Bone marrow (tissue), 2 donors: ENCODE measurements around the gene PLCD3.
"Not testable (repeated sequence)": the region's sequence is repeated elsewhere in the genome, so short reads cannot be mapped to it uniquely, and the experiment has no call there.

Source experiments
- DNase-seq, 2 donors: peaks; one replicate each; lab custom pipeline; 2025; lab: John Stamatoyannopoulos, UW

Gene PLCD3

DNA sequence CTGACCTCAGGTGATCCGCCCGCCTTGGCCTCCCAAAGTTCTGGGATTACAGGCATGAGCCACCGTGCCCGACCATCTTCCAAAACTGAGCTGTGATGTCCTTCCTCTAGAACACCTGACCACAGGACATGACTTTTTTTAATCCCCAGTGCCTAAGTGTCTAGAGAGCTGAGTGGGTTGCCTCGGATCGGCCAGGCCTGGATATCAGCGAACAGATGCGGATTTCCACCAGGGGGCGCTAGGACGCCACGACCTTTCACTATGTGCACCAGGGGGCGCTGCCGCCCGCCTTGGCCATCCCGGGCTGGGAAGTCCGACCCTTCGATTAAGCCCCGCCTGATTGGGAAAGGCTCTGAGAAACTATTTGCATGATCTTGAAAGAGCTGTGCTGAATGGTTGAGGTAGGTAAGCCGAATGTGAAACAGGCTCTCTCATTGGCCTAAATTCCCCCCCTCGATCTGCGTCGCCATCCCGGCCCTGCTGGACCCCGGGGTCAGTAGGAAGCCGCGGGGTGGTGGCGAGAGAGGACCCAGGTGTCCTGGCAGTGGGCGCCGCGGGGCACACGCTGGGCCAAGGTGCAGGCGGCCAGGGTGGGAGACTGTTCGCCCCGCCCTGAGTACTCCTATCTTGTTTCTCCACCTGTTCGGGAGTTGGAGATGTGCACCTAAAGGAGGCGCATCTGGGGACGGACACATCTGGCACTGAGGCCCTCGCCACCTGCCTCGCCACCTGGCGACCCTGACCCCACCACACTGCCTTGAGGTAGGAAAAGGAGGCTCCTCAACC, 3.1 kb upstream of the PLCD3 start, which contains the start of gene ACBD4:
ACBD4 (plus strand) TSS at position 496 of the 786 bp plus-strand sequence. CDS start 458 bp downstream, outside the sequence.
- peak; percentile 90 to 97 for DNase-seq

DNA sequence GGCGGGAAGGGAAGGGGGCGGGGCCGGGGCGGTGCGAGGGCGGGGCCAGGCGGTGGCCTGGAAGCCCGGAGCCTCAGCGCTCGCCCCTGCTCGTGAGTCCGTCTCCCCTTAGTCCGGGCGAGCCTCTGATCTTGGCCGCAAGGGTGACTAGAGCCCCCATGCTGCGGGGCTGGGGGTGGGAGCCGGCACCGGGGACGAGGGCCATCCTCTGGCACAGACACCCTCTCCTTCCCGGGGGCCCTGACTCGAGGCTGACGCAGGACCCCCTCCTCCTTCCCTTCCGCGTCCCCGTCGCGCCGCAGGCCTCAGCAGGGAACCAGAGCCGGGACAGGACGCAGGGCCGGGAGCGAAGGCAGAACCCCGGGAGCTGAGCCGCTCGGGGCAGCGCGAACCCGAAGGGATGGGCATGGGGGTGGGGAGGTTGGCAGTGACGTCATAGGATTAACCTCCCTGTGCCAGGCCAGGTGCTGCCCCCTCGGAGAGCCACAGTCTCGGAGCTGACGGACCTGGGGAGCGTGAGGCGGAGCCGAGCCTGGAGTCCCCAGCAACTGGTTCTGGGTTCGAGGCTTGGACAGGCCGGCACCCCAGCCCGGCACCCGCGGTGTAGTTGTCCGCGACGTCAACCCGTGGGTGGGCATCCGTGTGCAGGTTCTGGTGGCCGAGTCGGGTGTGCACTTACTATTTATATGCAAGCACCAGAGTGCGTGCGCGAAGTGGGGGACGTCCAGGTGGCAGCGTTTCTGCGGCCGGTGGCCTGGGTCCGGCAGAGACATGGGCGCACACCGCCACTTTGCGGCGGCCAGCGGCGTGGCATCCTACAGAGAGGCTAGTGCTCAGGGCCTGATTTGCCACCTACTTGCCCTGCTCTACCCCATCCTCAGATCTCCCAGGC, 503 bp upstream of the PLCD3 start:
- peak; percentile 36 to 67 for DNase-seq

- peak in 1 of 2 donors; percentile 43 for DNase-seq
Observed at GRCh38 chr17:45131616-45132319, 547 bp downstream of the PLCD3 start.

- DNase-seq, result no peak
Observed at GRCh38 chr17:45130681-45131615, 1.4 kb downstream of the PLCD3 start.

DNA sequence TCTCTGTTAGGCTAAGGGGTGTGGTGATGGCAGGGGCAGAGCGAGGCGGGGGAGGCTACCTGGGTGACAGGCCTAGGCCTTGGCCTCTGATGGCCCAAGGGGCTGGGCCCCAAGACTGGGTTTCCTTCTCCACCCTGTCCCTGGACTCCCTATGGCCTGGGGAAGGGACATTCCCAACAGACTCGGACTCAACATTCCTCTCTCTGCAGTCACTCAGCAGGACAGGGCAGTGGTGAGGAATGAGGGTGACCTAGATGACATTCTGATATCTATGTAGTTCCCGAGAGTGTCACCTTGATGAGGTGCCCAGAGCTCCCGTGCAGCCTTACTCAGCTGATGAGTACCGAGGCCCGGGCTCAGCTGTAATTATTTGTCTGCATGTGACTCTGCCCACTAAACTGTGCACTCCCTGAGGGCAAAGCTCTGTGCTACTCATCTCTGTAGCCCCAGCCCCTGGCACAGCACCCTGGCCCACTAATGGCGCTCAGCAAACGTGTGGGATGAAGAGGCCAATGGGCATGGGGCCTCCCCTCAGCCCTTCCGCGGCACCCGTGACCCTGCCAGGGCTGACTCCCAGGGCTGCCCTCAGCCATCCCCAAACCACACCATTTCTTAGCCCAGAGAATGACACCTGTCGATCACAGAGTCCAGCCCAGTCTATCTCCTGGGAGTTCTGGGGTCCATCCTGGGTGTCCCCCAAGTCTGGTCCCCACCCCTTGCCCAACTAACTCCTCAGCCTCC, 2.2 kb downstream of the PLCD3 start:
- no peak for DNase-seq

DNA sequence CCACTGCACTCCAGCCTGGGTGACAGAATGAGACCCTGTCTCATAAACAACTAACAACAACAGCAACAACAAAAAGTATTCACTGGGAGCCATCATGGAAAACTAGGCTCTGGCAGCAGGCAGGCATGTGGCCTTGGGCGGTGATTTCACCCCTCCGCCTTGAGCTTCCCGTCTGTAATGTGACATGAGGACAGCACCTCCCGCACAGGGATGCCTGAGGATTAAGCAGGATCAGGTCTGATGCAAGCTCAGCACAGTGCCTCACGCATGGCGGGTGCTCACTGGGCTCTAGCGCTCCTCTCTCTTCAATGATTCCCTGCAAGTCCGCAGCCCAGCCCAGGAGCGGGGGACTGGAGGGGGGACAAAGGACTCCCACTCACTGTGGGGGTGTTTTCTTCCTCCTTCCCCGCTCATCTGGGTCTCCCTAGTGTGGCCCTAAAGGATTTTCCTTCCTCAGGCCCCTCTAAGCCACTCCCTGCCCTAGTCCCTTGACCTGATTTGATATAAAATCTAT, 2.8 kb downstream of the PLCD3 start:
- DNase-seq, result no peak

GRCh38 chr17:45128989-45129388, 3.3 kb downstream of the PLCD3 start:
- DNase-seq, result no peak

DNA sequence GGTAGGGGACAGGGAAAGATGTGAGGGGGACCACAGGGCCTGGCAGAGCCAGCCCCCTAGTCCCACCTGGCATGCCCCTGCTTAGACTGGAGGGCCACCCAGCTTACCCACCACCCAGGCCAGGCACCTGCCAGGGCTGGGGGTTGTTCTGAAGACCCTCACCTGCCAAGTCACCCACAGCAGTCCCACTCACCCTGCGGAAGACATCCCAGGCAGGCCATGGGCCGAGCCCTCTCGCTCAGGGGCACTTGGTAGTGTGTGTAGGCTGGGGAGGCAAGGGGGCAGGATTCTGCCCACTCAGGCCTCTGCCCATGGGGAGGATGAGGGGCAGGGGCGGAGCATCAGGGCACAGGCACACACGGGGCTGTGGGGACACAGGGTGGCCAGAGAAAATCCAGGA, 4.0 kb downstream of the PLCD3 start:
- no peak for DNase-seq

DNA sequence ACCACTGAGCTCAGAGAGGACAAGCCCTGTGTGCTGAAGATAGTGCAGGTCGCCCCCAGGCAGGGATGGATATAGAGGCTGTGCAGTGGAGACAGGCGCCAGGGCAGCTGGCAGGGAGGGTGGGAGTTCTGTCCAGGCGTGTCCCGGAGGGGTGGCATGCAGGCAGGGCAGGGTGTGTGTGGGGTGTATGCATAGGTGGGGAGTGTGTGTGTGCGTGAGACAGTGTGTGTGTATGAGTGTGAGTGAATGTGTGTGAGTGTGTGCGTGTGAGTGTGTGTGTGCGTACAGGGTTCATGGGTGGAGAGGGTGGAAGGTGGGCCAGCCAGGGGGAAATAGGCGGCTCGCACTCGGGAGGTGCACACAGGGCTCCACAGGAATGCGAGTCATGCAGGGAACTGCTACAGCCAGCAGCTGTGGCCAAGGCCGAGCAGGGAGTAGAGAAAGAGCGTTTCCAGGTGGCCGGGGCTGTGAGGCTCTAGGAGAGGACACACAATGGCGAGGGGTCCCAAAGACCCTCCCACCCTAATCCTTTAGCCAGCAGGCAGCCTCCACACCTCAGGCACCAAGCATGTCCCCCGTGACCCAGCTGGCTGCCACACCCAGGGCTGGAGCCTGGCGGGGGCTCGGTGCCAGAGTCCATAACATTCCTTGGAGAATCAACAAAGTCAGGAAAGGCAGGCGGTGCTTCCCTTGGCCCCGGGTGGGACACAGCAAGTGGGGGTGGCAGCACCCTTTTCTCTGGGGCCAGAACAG, 4.6 kb downstream of the PLCD3 start:
- no peak for DNase-seq

DNA sequence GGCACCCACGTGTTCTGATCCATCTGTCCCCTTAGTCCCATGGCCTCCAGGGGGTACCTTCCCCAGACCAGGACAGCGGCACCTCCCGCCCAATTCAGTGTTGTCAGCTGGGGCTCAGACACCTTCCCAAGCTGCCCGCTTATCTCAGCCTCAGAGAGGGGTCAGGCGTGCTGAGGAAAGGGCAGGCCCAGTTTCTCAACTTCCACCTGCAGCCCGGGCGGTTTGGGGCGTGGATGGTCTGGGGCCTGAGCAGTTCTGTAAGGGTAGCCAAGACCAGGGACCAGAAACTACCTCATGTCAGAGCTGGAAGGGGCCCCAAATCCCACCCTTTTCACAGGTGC, 5.1 kb downstream of the PLCD3 start:
- no peak for DNase-seq

DNA sequence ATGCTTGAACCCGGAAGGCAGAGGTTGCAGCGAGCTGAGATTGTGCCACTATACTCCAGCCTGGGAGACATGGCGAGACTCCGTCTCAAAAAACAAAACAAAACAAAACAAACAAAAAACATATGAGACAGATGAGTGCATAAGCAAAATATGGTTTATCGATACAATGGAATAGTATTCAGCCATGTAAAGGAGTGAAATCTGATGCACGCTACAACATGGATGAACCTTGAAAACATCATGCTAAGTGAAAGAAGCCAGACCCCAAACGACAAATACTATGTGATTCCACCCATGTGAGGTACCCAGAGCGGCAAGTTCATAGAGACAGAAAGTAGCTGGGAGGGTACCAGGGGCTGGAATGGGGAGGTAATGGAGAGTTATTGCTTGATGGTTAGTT, 6.8 kb downstream of the PLCD3 start:
- no peak for DNase-seq

DNA sequence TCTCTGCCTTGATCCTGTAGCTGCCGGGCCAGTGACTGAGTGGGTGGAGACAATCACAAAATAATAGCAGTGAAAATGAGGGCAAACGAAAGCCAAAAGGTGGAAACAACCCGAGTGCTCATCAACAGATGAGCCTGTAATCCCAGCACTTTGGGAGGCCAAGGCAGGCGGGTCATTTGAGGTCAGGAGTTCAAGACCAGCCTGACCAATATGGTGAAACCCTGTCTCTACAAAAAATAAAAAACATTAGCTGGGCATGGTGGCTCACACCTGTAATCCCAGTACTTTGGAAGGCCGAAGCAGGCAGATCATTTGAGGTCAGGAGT, 7.6 kb downstream of the PLCD3 start:
- DNase-seq, result not testable (repeated sequence)

GRCh38 chr17:45123930-45124796, 8.2 kb downstream of the PLCD3 start:
- peak; percentile 52 to 91 for DNase-seq

DNA sequence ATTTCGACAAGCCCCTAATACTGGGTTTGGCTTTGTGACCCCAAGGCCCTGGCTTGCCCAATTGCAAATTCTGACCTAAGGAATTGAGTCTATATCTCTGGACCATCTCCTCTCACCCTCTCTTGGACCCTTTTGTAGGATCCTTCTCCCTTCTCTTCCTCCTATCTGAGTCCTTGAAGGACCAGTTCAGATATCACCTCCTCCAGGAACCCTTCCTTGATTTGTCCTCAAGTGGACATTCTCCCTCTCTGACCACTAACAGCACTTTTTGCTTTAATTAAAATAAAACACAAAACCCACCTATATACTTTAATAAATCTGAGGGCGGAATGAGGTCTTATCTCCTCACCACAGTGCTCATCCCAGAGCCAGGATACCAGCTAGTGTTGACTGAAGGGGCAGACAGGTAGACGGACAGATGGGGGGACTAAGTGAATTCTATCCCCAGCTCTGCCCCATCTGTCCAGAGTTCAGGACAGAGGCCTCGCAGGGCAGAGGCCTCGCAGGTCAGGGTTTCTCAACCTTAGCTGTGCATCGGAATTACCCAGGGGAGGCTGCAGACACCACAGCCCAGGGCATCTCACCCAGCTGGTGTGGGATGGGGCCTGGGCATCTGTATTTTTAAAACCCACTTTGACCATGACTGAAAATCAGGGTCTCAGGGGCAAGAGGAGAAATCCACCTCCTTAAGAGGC, 9.1 kb downstream of the PLCD3 start:
- DNase-seq, result no peak

DNA sequence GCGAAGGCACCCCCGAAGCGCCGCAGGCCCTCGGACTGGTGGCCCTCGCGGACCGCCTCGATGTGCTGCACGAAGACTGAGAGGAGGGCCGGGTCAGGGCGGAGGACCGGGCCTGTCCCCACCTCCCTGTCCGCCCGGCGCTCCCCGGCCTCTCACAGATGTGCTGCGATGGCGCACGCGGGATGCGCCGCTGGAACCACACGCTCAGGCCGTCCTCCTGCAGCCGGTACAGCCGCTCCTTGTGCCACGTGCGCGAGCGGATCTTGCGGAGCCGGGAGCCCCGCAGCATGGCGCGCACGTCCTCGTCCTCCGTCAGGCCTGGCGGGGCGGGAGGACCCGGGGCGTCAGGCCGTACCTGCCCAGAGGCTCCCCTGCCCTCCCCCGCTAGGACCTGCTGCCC, 11.3 kb downstream of the PLCD3 start:
- DNase-seq, result no peak

DNA sequence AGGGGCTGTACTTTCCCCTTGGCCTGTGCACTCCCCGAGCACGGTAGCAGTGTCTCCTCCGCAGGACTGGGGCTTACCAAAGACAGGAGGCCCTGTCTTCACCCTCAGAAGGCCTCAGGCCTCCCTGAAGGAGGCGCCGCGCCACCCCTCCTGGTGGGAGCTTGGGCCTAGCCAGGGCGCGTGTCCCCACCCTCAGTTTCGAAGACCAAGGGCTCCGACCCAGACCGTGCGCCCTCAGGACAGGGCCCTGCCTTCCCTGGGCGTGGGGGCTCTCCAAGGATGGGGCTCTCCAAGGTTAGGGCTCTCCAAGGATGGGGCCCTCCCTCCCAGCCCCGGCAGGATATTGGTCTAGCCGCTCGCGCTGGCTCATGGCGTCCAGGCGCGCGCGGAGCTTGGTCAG, 11.8 kb downstream of the PLCD3 start:
- DNase-seq, result no peak

DNA sequence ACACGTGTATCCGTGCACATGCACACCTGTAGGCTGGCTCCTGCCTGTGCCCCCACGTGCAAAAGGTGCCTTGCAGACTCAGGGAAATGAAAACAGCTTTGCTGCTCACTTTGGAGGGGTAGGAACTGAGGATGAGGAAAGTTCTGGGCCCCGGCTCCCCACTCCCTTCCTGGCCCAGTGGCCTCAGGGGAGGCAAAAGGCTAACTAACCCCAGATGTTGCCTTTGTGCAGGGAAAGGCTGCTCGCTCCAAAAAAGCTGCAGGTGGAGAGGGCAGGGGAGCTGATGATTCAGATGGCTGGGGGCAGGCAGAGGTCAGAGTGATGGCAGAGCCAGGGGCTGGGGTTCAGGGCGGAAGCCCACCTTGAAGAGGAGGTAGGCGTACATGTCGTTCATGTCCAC, 12.4 kb downstream of the PLCD3 start:
- DNase-seq, result no peak

DNA sequence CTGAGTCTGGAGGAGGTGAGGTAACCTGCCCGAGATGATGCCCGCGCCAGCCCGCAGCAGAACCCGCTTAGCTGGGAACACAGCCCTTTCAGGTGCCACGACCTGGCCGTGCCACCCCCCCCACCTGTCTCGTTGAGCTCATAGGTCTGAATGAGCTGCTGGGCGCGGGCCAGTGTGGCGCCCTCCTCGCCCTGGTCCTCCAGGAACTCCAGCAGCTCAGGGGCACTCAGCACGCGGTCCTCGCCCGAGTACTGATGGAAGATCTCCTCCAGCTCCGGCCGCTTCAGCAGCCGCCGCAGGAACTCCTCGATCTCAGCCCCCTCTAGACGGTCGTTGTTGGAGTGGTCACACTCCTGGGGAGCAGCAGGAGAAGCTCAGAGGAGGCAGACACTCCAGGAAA, 13.6 kb downstream of the PLCD3 start:
- no peak for DNase-seq
